ENCODE data around the gene ENO3.
"Not testable (repeated sequence)": the region's sequence is repeated elsewhere in the genome, so short reads cannot be mapped to it uniquely, and the experiment has no call there.

Gene ENO3

DNA sequence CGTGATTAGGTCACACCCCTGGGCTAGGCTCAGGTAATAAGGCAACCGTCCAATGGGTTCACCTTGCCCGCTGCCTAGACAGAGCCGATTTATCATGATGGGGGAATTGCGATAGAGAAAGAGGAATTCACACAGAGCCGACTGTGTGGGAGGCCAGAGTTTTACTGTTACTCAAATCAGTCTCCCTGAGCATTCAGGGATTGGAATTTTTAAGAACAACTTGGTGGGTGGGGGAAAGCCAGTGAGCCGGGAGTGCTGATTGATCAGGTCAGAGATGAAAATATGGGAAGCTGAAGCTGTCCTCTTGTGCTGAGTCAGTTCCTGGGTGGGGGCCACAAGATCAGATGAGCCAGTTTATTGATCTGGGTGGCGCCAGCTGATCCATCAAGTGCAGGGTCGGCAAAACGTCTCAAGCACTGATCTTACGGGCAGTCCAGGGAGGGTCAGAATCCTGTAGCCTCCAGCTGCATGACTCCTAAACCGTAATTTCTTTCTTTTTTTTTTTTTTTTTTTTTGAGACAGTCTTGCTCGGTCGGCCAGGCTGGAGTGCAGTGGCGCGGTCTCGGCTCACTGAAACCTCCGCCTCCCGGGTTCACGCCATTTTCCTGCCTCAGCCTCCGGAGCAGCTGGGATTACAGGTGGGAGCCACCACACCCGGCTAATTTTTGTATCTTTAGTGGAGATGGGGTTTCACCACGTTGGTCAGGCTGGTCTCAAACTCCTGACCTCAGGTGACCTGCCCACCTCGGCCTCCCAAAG lies 24.2 kb upstream of the ENO3 start:
- H3K27ac Mint-ChIP-seq, CTCF ChIA-PET: not testable (repeated sequence)

GRCh38 chr17:4928881-4929280 lies 22.0 kb upstream of the ENO3 start:
- no peak for DNase-seq
- CTCF ChIA-PET, result no interaction called here
- H3K4me1 Mint-ChIP-seq, result peaks cover 6% of the 10 kb centered on the region
- H3K27me3 Mint-ChIP-seq, result peaks cover 1% of the 10 kb centered on the region
- H3K27ac Mint-ChIP-seq, result no peak overlapping the region
- H3K4me3 Mint-ChIP-seq, result no peak overlapping the region
- peaks cover 18% of the 10 kb centered on the region for H3K36me3 Mint-ChIP-seq
- H3K9me3 Mint-ChIP-seq, result no peaks in the 10 kb centered on the region

More for the DNA sequence above, 24.2 kb upstream of the ENO3 start:
- DNase-seq, H3K4me1 Mint-ChIP-seq, H3K27me3 Mint-ChIP-seq, H3K4me3 Mint-ChIP-seq, H3K9me3 Mint-ChIP-seq: not testable (repeated sequence)
- peaks cover 16% of the 10 kb centered on the region for H3K36me3 Mint-ChIP-seq

DNA sequence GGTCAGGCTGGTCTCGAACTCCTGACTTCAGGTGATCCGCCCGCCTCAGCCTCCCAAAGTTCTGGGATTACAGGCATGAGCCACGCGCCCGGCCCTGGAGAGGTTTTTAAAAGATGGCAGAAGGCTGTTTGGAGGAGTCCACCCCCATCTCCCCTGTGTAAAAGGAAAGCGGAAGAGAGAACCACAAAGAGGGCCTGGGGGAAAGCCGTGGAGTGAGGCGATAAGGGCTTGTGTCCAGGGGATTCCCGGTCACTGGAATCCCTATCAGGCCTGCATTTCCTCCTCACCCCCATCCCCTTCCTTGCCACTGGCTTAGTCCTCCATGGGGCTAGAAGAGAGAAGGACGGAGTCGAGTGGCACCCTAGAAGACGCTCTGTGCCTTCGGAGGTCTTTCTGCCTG lies 19.0 kb upstream of the ENO3 start, which contains the start of gene GP1BA:
GP1BA (plus strand) TSS at position 315 of the 400 bp plus-strand sequence. CDS start 328 bp downstream, outside the sequence.
- no peak within 1 kb of the TSS for H3K4me3 Mint-ChIP-seq
- peaks cover 29% of the 10 kb centered on the region for H3K36me3 Mint-ChIP-seq
- CTCF ChIA-PET, result no interaction called here
- DNase-seq, result no peak
- peak within 1 kb of the TSS; percentile 20 for H3K27ac Mint-ChIP-seq
- no peaks in the 10 kb centered on the region for H3K9me3 Mint-ChIP-seq
- peaks cover 25% of the 10 kb centered on the region for H3K4me1 Mint-ChIP-seq
- peaks cover 8% of the 10 kb centered on the region for H3K27me3 Mint-ChIP-seq

DNA sequence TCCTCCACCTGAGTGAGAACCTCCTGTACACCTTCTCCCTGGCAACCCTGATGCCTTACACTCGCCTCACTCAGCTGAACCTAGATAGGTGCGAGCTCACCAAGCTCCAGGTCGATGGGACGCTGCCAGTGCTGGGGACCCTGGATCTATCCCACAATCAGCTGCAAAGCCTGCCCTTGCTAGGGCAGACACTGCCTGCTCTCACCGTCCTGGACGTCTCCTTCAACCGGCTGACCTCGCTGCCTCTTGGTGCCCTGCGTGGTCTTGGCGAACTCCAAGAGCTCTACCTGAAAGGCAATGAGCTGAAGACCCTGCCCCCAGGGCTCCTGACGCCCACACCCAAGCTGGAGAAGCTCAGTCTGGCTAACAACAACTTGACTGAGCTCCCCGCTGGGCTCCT lies 18.2 kb upstream of the ENO3 start:
- no peak for DNase-seq
- CTCF ChIA-PET, result no interaction called here
- Mint-ChIP-seq H3K27ac (no peak overlapping the region), H3K4me3 (no peak overlapping the region), H3K4me1 (peaks cover 27% of the 10 kb centered on the region), H3K9me3 (no peaks in the 10 kb centered on the region), H3K27me3 (peaks cover 8% of the 10 kb centered on the region), H3K36me3 (peaks cover 37% of the 10 kb centered on the region)

DNA sequence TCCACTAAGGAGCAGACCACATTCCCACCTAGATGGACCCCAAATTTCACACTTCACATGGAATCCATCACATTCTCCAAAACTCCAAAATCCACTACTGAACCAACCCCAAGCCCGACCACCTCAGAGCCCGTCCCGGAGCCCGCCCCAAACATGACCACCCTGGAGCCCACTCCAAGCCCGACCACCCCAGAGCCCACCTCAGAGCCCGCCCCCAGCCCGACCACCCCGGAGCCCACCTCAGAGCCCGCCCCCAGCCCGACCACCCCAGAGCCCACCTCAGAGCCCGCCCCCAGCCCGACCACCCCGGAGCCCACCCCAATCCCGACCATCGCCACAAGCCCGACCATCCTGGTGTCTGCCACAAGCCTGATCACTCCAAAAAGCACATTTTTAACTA lies 17.3 kb upstream of the ENO3 start:
- Mint-ChIP-seq H3K4me1 (peaks cover 35% of the 10 kb centered on the region), H3K4me3 (no peak overlapping the region)
- CTCF ChIA-PET, result interaction anchor here (0.7 to 1.2 kb wide), 2 partner anchors 22 to 24 kb away, joined by 4 read pairs; no protein-coding TSS in a partner anchor

GRCh38 chr17:4934173-4934979 lies 16.5 kb upstream of the ENO3 start:
- H3K4me3 Mint-ChIP-seq, result no peak overlapping the region
- peaks cover 43% of the 10 kb centered on the region for H3K36me3 Mint-ChIP-seq
- no peaks in the 10 kb centered on the region for H3K9me3 Mint-ChIP-seq
- peaks cover 8% of the 10 kb centered on the region for H3K27me3 Mint-ChIP-seq
- peaks cover 41% of the 10 kb centered on the region for H3K4me1 Mint-ChIP-seq
- no peak for DNase-seq
- H3K27ac Mint-ChIP-seq, result peak overlapping the region; percentile 73
- CTCF ChIA-PET, result interaction anchor here (0.7 to 1.2 kb wide), 2 partner anchors 22 to 25 kb away, joined by 4 read pairs; no protein-coding TSS in a partner anchor

More for the DNA sequence above, 17.3 kb upstream of the ENO3 start:
- H3K9me3 Mint-ChIP-seq, result no peaks in the 10 kb centered on the region
- peaks cover 45% of the 10 kb centered on the region for H3K36me3 Mint-ChIP-seq
- peaks cover 8% of the 10 kb centered on the region for H3K27me3 Mint-ChIP-seq
- no peak for DNase-seq
- peak overlapping the region; percentile 73 for H3K27ac Mint-ChIP-seq

DNA sequence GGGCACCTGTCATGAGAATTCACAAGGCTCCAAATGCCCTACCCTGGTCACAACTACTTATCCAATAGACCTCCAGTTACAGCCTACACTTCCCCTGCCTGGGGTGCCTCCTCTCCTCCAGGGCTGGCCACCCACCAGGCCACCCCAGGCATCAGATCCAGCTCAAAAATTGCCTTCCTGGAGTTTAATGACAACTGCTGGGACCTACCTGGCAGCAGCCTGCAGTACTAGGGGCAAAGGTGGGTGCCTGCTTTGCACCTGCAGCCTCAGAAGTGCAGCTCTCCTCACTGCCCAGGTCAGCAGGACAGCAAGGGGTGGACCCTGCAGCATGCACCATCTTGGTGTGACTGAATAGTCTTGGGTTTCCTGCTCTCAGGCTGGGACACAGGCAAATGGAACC lies 15.3 kb upstream of the ENO3 start:
- CTCF ChIA-PET, result interaction anchor here (1.0 kb wide), 1 partner anchor 33 kb away, joined by 4 read pairs; the partner anchor contains the start of gene CHRNE
- Mint-ChIP-seq H3K4me1 (peaks cover 41% of the 10 kb centered on the region), H3K9me3 (no peaks in the 10 kb centered on the region), H3K4me3 (no peak overlapping the region), H3K27me3 (peaks cover 12% of the 10 kb centered on the region), H3K27ac (no peak overlapping the region), H3K36me3 (peaks cover 45% of the 10 kb centered on the region)
- no peak for DNase-seq

DNA sequence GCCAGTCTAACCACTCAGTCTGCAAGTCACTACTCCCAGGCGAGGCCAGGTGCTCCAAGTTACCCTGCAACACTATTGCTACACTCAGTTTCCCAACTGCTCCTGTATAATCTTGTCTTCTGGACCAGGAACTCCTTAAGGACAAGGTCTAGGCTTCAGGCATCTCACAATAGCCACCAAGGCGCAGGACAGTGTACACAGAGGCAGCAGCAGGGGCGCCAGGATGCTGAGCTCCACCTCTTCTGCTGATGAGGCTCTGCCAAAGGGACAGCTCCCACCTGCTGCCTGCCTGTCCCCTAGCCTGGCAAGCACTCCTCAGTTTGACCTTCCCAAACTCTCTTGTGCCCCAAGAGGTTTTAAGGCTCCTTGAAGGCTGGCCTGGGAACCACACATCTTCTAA lies 14.5 kb upstream of the ENO3 start:
- CTCF ChIA-PET, result interaction anchor here (1.0 to 1.3 kb wide), 2 partner anchors 28 to 33 kb away, joined by 4 to 5 read pairs; partner anchors contain the start of gene CHRNE
- peaks cover 47% of the 10 kb centered on the region for H3K36me3 Mint-ChIP-seq
- peak overlapping the region; percentile 21 for H3K27ac Mint-ChIP-seq
- DNase-seq, result no peak
- peaks cover 41% of the 10 kb centered on the region for H3K4me1 Mint-ChIP-seq
- H3K4me3 Mint-ChIP-seq, result no peak overlapping the region
- no peaks in the 10 kb centered on the region for H3K9me3 Mint-ChIP-seq
- peaks cover 12% of the 10 kb centered on the region for H3K27me3 Mint-ChIP-seq

DNA sequence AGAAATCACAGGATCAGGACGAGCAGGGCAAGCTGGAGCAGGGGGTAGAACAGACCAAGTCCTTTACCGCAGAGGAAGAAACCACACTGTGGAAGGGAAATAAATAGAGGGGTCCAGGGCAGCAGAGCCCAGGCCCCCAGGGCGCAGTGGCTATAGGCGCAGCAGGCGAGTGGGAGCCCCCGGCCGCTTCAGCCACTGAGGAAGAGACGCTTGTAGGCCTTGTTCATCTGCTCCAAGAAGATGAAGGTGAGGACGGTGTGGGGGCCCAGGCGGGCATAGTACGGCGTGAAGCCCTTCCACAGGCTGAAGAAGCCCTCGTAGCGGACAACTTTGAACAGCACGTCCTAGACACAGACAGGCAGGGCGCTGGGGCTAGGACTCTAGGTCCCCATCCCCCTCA lies 13.4 kb upstream of the ENO3 start:
- H3K9me3 Mint-ChIP-seq, result no peaks in the 10 kb centered on the region
- H3K27ac Mint-ChIP-seq, result no peak overlapping the region
- H3K4me3 Mint-ChIP-seq, result no peak overlapping the region
- CTCF ChIA-PET, result no interaction called here
- no peak for DNase-seq
- H3K4me1 Mint-ChIP-seq, result peaks cover 51% of the 10 kb centered on the region
- H3K27me3 Mint-ChIP-seq, result peaks cover 12% of the 10 kb centered on the region
- peaks cover 57% of the 10 kb centered on the region for H3K36me3 Mint-ChIP-seq

- H3K36me3 Mint-ChIP-seq, result peaks cover 63% of the 10 kb centered on the region
- H3K4me3 Mint-ChIP-seq, result peak overlapping the region; percentile 92
- CTCF ChIA-PET, result interaction anchor here (2.6 kb wide), 2 partner anchors 29 kb away, joined by 9 to 15 read pairs; partner anchors contain the start of gene SPAG7
- H3K4me1 Mint-ChIP-seq, result peaks cover 57% of the 10 kb centered on the region
- peaks cover 12% of the 10 kb centered on the region for H3K27me3 Mint-ChIP-seq
- H3K9me3 Mint-ChIP-seq, result no peaks in the 10 kb centered on the region
- H3K27ac Mint-ChIP-seq, result peak overlapping the region; percentile 79
- no peak for DNase-seq
These were observed 12.8 kb upstream of the ENO3 start for GRCh38 chr17:4938069-4938491.

- Mint-ChIP-seq H3K36me3 (peaks cover 64% of the 10 kb centered on the region), H3K4me1 (peaks cover 58% of the 10 kb centered on the region), H3K9me3 (no peaks in the 10 kb centered on the region), H3K27ac (peak overlapping the region; percentile 98), H3K4me3 (peak overlapping the region; percentile 92), H3K27me3 (peaks cover 10% of the 10 kb centered on the region)
- no peak for DNase-seq
- CTCF ChIA-PET, result interaction anchor here (1.0 to 2.6 kb wide), 3 partner anchors 29 to 48 kb away, joined by 3 to 15 read pairs (median 9); partner anchors contain the start of genes CAMTA2 and SPAG7
These were observed 12.0 kb upstream of the ENO3 start for GRCh38 chr17:4938688-4939545.

- peaks cover 5% of the 10 kb centered on the region for H3K27me3 Mint-ChIP-seq
- H3K36me3 Mint-ChIP-seq, result peaks cover 68% of the 10 kb centered on the region
- peak overlapping the region; percentile 98 for H3K27ac Mint-ChIP-seq
- peak overlapping the region; percentile 92 for H3K4me3 Mint-ChIP-seq
- CTCF ChIA-PET, result interaction anchor here (1.0 to 2.6 kb wide), 4 partner anchors 26 to 48 kb away, joined by 3 to 15 read pairs (median 6); partner anchors contain the start of genes CAMTA2 and SPAG7
- H3K9me3 Mint-ChIP-seq, result no peaks in the 10 kb centered on the region
- H3K4me1 Mint-ChIP-seq, result peaks cover 58% of the 10 kb centered on the region
- DNase-seq, result no peak
These were observed 11.4 kb upstream of the ENO3 start for GRCh38 chr17:4939546-4939795.

- CTCF ChIA-PET, result interaction anchor here (1.0 to 2.6 kb wide), 4 partner anchors 26 to 47 kb away, joined by 3 to 15 read pairs (median 6); partner anchors contain the start of genes CAMTA2 and SPAG7
- Mint-ChIP-seq H3K27ac (peak within 1 kb of the TSS; percentile 98), H3K4me1 (peaks cover 60% of the 10 kb centered on the region), H3K9me3 (no peaks in the 10 kb centered on the region), H3K36me3 (peaks cover 73% of the 10 kb centered on the region), H3K27me3 (peaks cover 4% of the 10 kb centered on the region), H3K4me3 (peak within 1 kb of the TSS; percentile 92)
- DNase-seq, result peak; percentile 98
These were observed 10.9 kb upstream of the ENO3 start, which contains the start of the genes RNF167 and SLC25A11 for GRCh38 chr17:4939796-4940554. Gene RNF167 (plus strand): TSS chr17:4940268. CDS start chr17:4940910, 642 bp downstream. Gene SLC25A11 (minus strand): TSS chr17:4940046. CDS start chr17:4939910, 136 bp downstream.

Data from activated naive CD4-positive, alpha-beta T cell treated with anti-CD3 and anti-CD28 coated beads, Interleukin-2, amount 10 ng/mL, durations not matched to agents 7 days and 5 days (primary cell).